Liver (tissue), 9 donors: ENCODE data around the gene BRIP1. TPM values are rescaled to one million over a fixed set of nuclear protein-coding genes. Genes with fewer than 3 reads are reported as not detected.

Source experiments
- DNase-seq: peaks from one replicate; pipeline ENCODE4 v3.0.0-alpha.2; 2017; ENCODE audit warnings: low spot score
- H3K27ac ChIP-seq, 2 donors: one replicate each; pipeline ENCODE4 v1.7.0; 2013; ENCODE audit warnings: inconsistent platforms in 2 of 2, low read length in 2 of 2, control low read depth in 1 of 2, low read depth in 1 of 2, mild to moderate bottlenecking in 1 of 2
- H3K27me3 ChIP-seq, 4 donors: one replicate each; pipeline versions ENCODE4 v1.6.1 to v1.7.0; 2013; ENCODE audit warnings: low read length in 3 of 4, inconsistent platforms in 1 of 4, mild to moderate bottlenecking in 1 of 4, moderate library complexity in 1 of 4; ENCODE audit not compliant: control insufficient read depth in 4 of 4, insufficient read depth in 4 of 4
- H3K36me3 ChIP-seq, 4 donors: one replicate each; pipeline versions ENCODE4 v1.6.1 to v1.7.0; 2013; ENCODE audit warnings: low read length in 3 of 4, mild to moderate bottlenecking in 3 of 4, low read depth in 1 of 4, moderate library complexity in 1 of 4; ENCODE audit not compliant: control insufficient read depth in 4 of 4, insufficient read depth in 3 of 4
- H3K4me1 ChIP-seq, 4 donors: one replicate each; pipeline versions ENCODE4 v1.6.1 to v1.7.0; 2013; ENCODE audit warnings: low read length in 3 of 4, mild to moderate bottlenecking in 3 of 4, moderate library complexity in 1 of 4; ENCODE audit not compliant: control insufficient read depth in 4 of 4, insufficient read depth in 4 of 4
- H3K4me3 ChIP-seq, 3 donors: one replicate each; pipeline versions ENCODE4 v1.6.1 to v1.7.0; 2013; ENCODE audit warnings: low read length in 3 of 3, control low read depth in 1 of 3, low read depth in 1 of 3, mild to moderate bottlenecking in 1 of 3
- H3K9ac ChIP-seq, 2 donors: one replicate each; pipeline ENCODE4 v1.7.0; 2013; ENCODE audit warnings: low read length in 2 of 2, mild to moderate bottlenecking in 2 of 2, moderate library complexity in 2 of 2, control low read depth in 1 of 2, low read depth in 1 of 2
- H3K9me3 ChIP-seq, 4 donors: one replicate each; pipeline versions ENCODE4 v1.6.1 to v1.7.0; 2013; ENCODE audit warnings: low read length in 3 of 4; ENCODE audit not compliant: control insufficient read depth in 4 of 4
- ATF3 ChIP-seq: IDR thresholded peaks from 2 replicates; pipeline ENCODE4 v1.6.1; 2016; ENCODE audit warnings: antibody characterized with exemption
- CTCF ChIP-seq: fragments of 150-350 bp; IDR thresholded peaks from 2 replicates; pipeline ENCODE4 v1.5.1; 2017; ENCODE audit warnings: improper control_type of control experiment, low read depth, low read length; ENCODE audit not compliant: missing input control
- EGR1 ChIP-seq, 2 donors: IDR thresholded peaks; 2 replicates each; pipeline ENCODE4 v1.6.1; 2016 to 2018; ENCODE audit warnings: antibody characterized with exemption in 2 of 2, low read depth in 2 of 2
- FOXA1 ChIP-seq: IDR thresholded peaks from 2 replicates; pipeline ENCODE4 v1.6.1; 2016; ENCODE audit warnings: antibody characterized with exemption
- FOXA2 ChIP-seq: IDR thresholded peaks from 2 replicates; pipeline ENCODE4 v1.6.1; 2016; ENCODE audit warnings: antibody characterized with exemption
- GABPA ChIP-seq, 2 donors: IDR thresholded peaks in 1 of 2; conservative IDR thresholded peaks in 1 of 2; 2 replicates each; pipeline ENCODE4 v1.6.1; 2016; ENCODE audit warnings: antibody characterized with exemption in 2 of 2, mild to moderate bottlenecking in 1 of 2, moderate library complexity in 1 of 2
- HNF4A ChIP-seq, 2 donors: conservative IDR thresholded peaks; 2 replicates each; pipeline ENCODE4 v1.6.1; 2016; ENCODE audit warnings: antibody characterized with exemption in 2 of 2, mild to moderate bottlenecking in 2 of 2
- HNF4G ChIP-seq: IDR thresholded peaks from 2 replicates; pipeline ENCODE4 v1.6.1; 2016; ENCODE audit warnings: antibody characterized with exemption
- JUND ChIP-seq, 2 donors: IDR thresholded peaks; 2 replicates each; pipeline ENCODE4 v1.6.1; 2016; ENCODE audit warnings: antibody characterized with exemption in 2 of 2
- MAX ChIP-seq: IDR thresholded peaks from 2 replicates; pipeline ENCODE4 v1.6.1; 2016; ENCODE audit warnings: antibody characterized with exemption
- NR2F2 ChIP-seq: IDR thresholded peaks from 2 replicates; pipeline ENCODE4 v1.6.1; 2016; ENCODE audit warnings: antibody characterized with exemption
- RAD21 ChIP-seq, 2 donors: IDR thresholded peaks; 2 replicates each; pipeline ENCODE4 v1.6.1; 2016; ENCODE audit warnings: antibody characterized with exemption in 2 of 2, mild to moderate bottlenecking in 2 of 2
- REST ChIP-seq: IDR thresholded peaks from 2 replicates; pipeline ENCODE4 v1.6.1; 2016; ENCODE audit warnings: antibody characterized with exemption, mild to moderate bottlenecking
- RXRA ChIP-seq, 2 donors: IDR thresholded peaks; 2 replicates each; pipeline ENCODE4 v1.6.1; 2017 to 2018; ENCODE audit warnings: antibody characterized with exemption in 2 of 2, mild to moderate bottlenecking in 1 of 2
- SP1 ChIP-seq: IDR thresholded peaks from 2 replicates; pipeline ENCODE4 v1.6.1; 2018; ENCODE audit warnings: antibody characterized with exemption, mild to moderate bottlenecking
- TAF1 ChIP-seq: conservative IDR thresholded peaks from 2 replicates; pipeline ENCODE4 v1.6.1; 2016; ENCODE audit warnings: antibody characterized with exemption, mild to moderate bottlenecking
- YY1 ChIP-seq: IDR thresholded peaks from 2 replicates; pipeline ENCODE4 v1.6.1; 2016; ENCODE audit warnings: antibody characterized with exemption, mild to moderate bottlenecking
- ZBTB33 ChIP-seq: IDR thresholded peaks from 2 replicates; pipeline ENCODE4 v1.6.1; 2016; ENCODE audit warnings: antibody characterized with exemption
- WGBS: extraction: QIAGEN DNeasy Blood & Tissue Kit; methylation state at CpG from one replicate; pipeline ENCODE4 v1.1.7; 2013; 5-methylcytosine and 5-hydroxymethylcytosine counted together
- polyA plus RNA-seq, 2 donors: library from polyadenylated mRNA; stranded (reverse) in 1 of 2; unstranded in 1 of 2; fragments of 200-250 nt in 1 of 2; fragments of >200 nt in 1 of 2; fragmentation: Nextera tagmentation in 1 of 2; extraction: Ambion mirVana in 1 of 2; gene quantifications; one replicate each; pipeline versions ENCODE4 v1.2.1 to v1.2.3, GENCODE V29; 2013 to 2015
- total RNA-seq, 2 donors: library from RNA; depleted of rRNA; stranded (reverse); fragments of >200 nt; gene quantifications; one replicate each; pipeline ENCODE4 v1.2.3, GENCODE V29; 2014
- donor health status: healthy.
- donor health status: healthy.
- donor health status: healthy.
- donor health status: healthy.
- donor health status: healthy.

Gene BRIP1
- total and polyA plus RNA-seq, 4 donors: 0.24 to 10.3 (median 0.90) TPM

- Histone ChIP-seq H3K36me3 (peaks cover 0 to 2% (median 0%) of the 10 kb centered on the region in 4 donors), H3K4me1 (no peaks in the 10 kb centered on the region), H3K9me3 (no peaks in the 10 kb centered on the region), H3K4me3 (no peak overlapping the region), H3K27me3 (no peaks in the 10 kb centered on the region), H3K27ac (no peak overlapping the region), H3K9ac (no peak overlapping the region)
- TF ChIP-seq MAX: no peak
- no peak for TF ChIP-seq GABPA (IDR thresholded peaks at IDR 0.05 in 1 of 2, conservative IDR thresholded peaks at IDR 0.05 in 1 of 2)
- no peak for DNase-seq
- WGBS: 97% methylated on average over 3 of the region's 3 CpGs
These were observed 69.8 kb downstream of the BRIP1 start for GRCh38 chr17:61793565-61793964.

- no peaks in the 10 kb centered on the region for H3K4me1 ChIP-seq
- no peaks in the 10 kb centered on the region for H3K27me3 ChIP-seq
- no peaks in the 10 kb centered on the region for H3K36me3 ChIP-seq
- no peaks in the 10 kb centered on the region for H3K9me3 ChIP-seq
- no peak overlapping the region for H3K4me3 ChIP-seq
- no peak for DNase-seq
- H3K27ac ChIP-seq: no peak overlapping the region
- no peak overlapping the region for H3K9ac ChIP-seq
- no peak for TF ChIP-seq JUND (IDR thresholded peaks at IDR 0.05)
- no peak for TF ChIP-seq EGR1 (IDR thresholded peaks at IDR 0.05; ENCODE audit: low read depth in 2 of 2)
- TF ChIP-seq HNF4A (conservative IDR thresholded peaks at IDR 0.05): no peak
- TF ChIP-seq HNF4G: no peak
- TF ChIP-seq RAD21 (IDR thresholded peaks at IDR 0.05): no peak
- no peak for TF ChIP-seq CTCF
- TF ChIP-seq YY1: no peak
- no peak for TF ChIP-seq ZBTB33
- no peak for TF ChIP-seq MAX
- no peak for TF ChIP-seq TAF1
- TF ChIP-seq NR2F2: no peak
- no peak for TF ChIP-seq RXRA (IDR thresholded peaks at IDR 0.05)
- TF ChIP-seq ATF3: no peak
- no peak for TF ChIP-seq FOXA2
These were observed 73.5 kb downstream of the BRIP1 start for GRCh38 chr17:61789872-61790271.

GRCh38 chr17:61786088-61786487, 77.2 kb downstream of the BRIP1 start:
- Histone ChIP-seq H3K4me3 (no peak overlapping the region), H3K4me1 (no peaks in the 10 kb centered on the region)
- 96% methylated on average over 5 of the region's 5 CpGs for WGBS
- TF ChIP-seq SP1: no peak
- no peak for TF ChIP-seq YY1
- no peak for TF ChIP-seq CTCF
- no peak for TF ChIP-seq RAD21 (IDR thresholded peaks at IDR 0.05)
- no peak for TF ChIP-seq HNF4A (conservative IDR thresholded peaks at IDR 0.05)
- no peak for TF ChIP-seq FOXA1
- no peak for TF ChIP-seq EGR1 (IDR thresholded peaks at IDR 0.05; ENCODE audit: low read depth in 2 of 2)
- no peak for TF ChIP-seq REST
- no peak for TF ChIP-seq JUND (IDR thresholded peaks at IDR 0.05)
- TF ChIP-seq ATF3: no peak

More at GRCh38 chr17:61786088-61786487, 77.2 kb downstream of the BRIP1 start:
- no peak overlapping the region for H3K9ac ChIP-seq
- no peak for DNase-seq
- no peak overlapping the region for H3K27ac ChIP-seq
- H3K9me3 ChIP-seq: no peaks in the 10 kb centered on the region
- no peaks in the 10 kb centered on the region for H3K27me3 ChIP-seq
- no peaks in the 10 kb centered on the region for H3K36me3 ChIP-seq
